GM18873 (cell line): Measurements from ENCODE around the gene PADI2.
"Not testable (repeated sequence)": the region's sequence is repeated elsewhere in the genome, so short reads cannot be mapped to it uniquely, and the experiment has no call there.

Experiments used
- ATAC-seq: cut with Tn5 transposase; IDR thresholded peaks from one replicate; pipeline ENCODE4 v1.9.1; 2021; ENCODE audit warnings: mild to moderate bottlenecking, moderate library complexity, moderate number of reproducible peaks; ENCODE audit not compliant: unreplicated experiment, low FRiP score

Gene PADI2

GRCh38 chr1:17091252-17091651, 28.0 kb downstream of the PADI2 start:
- no peak for ATAC-seq

- ATAC-seq, result no peak
These were observed 29.7 kb downstream of the PADI2 start for GRCh38 chr1:17089506-17089905.

- ATAC-seq, result no peak
These were observed 32.5 kb downstream of the PADI2 start for GRCh38 chr1:17086751-17087150.

GRCh38 chr1:17084787-17085186, 34.5 kb downstream of the PADI2 start:
- no peak for ATAC-seq

- ATAC-seq, result no peak
These were observed 36.5 kb downstream of the PADI2 start for GRCh38 chr1:17082761-17083160.

GRCh38 chr1:17081439-17081838, 37.8 kb downstream of the PADI2 start:
- ATAC-seq, result no peak

GRCh38 chr1:17080880-17081279, 38.4 kb downstream of the PADI2 start:
- ATAC-seq, result no peak

GRCh38 chr1:17080085-17080759, 39.0 kb downstream of the PADI2 start:
- no peak for ATAC-seq

GRCh38 chr1:17078991-17079868, 40.0 kb downstream of the PADI2 start:
- no peak for ATAC-seq

GRCh38 chr1:17075470-17076255, 43.6 kb downstream of the PADI2 start:
- no peak for ATAC-seq

GRCh38 chr1:17071794-17072193, 47.5 kb downstream of the PADI2 start:
- no peak for ATAC-seq

GRCh38 chr1:17070163-17070525, 49.1 kb downstream of the PADI2 start:
- ATAC-seq, result no peak

- ATAC-seq, result no peak
These were observed 49.6 kb downstream of the PADI2 start for GRCh38 chr1:17069452-17070162.

- no peak for ATAC-seq
These were observed 50.5 kb downstream of the PADI2 start for GRCh38 chr1:17068789-17069188.

- no peak for ATAC-seq
These were observed 51.6 kb downstream of the PADI2 start for GRCh38 chr1:17067465-17068240.

GRCh38 chr1:17067069-17067426, 52.2 kb downstream of the PADI2 start:
- no peak for ATAC-seq

GRCh38 chr1:17066361-17067068, 52.7 kb downstream of the PADI2 start:
- no peak for ATAC-seq

GRCh38 chr1:17065666-17066065, 53.6 kb downstream of the PADI2 start:
- no peak for ATAC-seq

- ATAC-seq, result not testable (repeated sequence)
These were observed 56.5 kb downstream of the PADI2 start for GRCh38 chr1:17062751-17063150.
